ENCODE data around the gene SEC31A.
"Not testable (repeated sequence)": the region's sequence is repeated elsewhere in the genome, so short reads cannot be mapped to it uniquely, and the experiment has no call there.

The SEC31A gene, protein sequence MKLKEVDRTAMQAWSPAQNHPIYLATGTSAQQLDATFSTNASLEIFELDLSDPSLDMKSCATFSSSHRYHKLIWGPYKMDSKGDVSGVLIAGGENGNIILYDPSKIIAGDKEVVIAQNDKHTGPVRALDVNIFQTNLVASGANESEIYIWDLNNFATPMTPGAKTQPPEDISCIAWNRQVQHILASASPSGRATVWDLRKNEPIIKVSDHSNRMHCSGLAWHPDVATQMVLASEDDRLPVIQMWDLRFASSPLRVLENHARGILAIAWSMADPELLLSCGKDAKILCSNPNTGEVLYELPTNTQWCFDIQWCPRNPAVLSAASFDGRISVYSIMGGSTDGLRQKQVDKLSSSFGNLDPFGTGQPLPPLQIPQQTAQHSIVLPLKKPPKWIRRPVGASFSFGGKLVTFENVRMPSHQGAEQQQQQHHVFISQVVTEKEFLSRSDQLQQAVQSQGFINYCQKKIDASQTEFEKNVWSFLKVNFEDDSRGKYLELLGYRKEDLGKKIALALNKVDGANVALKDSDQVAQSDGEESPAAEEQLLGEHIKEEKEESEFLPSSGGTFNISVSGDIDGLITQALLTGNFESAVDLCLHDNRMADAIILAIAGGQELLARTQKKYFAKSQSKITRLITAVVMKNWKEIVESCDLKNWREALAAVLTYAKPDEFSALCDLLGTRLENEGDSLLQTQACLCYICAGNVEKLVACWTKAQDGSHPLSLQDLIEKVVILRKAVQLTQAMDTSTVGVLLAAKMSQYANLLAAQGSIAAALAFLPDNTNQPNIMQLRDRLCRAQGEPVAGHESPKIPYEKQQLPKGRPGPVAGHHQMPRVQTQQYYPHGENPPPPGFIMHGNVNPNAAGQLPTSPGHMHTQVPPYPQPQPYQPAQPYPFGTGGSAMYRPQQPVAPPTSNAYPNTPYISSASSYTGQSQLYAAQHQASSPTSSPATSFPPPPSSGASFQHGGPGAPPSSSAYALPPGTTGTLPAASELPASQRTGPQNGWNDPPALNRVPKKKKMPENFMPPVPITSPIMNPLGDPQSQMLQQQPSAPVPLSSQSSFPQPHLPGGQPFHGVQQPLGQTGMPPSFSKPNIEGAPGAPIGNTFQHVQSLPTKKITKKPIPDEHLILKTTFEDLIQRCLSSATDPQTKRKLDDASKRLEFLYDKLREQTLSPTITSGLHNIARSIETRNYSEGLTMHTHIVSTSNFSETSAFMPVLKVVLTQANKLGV

DNA sequence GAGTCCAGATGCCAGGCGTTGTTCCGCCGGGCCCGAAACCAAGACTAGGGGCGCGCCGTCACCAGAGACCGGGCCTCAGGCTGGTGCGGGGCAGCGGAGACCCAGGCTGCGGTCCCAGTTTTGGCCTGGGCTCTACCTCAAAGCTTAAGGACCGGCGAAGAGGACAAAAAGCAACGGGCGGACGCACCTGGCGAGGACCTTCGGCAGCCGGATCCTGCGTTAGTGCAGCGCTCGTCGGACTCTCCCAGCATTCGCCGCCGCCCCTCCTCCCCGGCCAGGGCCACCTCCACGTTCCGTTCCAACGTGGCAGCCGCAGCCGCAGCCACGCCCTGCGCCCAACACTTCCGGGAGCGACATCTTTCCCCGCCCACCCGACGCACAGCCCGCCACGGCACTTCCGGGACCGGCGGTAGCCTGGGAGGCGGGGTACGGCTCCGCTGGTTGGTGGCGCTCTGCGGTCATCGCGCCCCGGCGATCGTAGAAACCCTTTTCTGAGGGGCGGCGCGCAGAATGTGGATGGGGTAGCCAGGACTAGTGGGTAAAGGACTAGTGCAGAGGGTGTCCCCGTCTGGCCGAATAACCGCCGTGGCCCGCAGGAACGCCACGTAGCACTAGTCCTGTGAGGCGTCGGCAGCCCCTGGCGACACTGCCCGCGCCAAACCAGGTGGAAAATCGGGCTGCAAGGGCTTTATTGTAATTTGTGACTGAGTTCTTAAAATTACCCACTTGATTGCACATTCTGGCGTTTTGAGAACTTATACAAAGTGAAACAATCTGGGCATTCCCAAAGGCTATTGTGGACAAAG lies at the start of gene SEC31A:
Gene SEC31A, minus strand, starts transcription at position 253 of the 806 bp plus-strand sequence. CDS start 9,217 bp downstream, outside the sequence.
- DNase-seq: peak; percentile 95

DNA sequence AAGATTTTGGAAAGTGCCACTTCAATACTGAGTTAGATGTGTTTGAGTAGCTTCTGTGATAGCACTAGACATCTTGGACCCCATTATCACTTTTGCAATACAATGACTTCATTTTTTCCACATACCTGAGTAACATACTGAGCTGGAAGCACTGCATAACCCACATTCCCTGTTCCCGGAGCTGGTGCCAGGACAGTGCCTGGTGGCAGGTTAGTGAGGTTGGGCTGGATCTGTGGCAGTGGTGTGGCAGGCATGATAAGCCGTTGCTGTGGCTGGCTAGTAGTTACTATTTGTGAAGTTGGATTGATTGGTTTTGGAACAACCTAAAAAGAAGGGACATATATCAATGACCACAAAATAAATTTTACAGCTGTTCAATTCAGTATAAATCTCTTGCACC lies 48.5 kb upstream of the SEC31A start:
- no peak for DNase-seq

DNA sequence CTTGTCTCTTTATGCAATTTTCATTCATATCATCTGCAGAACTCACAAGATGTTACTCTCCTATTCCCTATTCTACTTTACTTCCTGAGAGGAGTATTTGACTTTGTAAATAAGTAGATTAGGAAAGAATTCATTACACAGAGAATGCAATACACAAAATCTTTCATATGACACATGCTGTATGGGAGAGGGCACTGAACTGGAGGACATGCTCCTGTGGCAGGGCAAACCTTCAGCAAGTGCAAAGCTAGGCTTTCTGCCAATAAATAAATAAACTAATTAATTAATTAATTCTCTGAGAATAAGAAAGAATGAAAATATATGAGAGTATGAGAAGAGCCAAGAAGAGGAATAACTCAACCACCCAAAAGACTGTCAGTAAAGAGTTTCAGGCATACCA lies 43.5 kb upstream of the SEC31A start:
- no peak for DNase-seq

DNA sequence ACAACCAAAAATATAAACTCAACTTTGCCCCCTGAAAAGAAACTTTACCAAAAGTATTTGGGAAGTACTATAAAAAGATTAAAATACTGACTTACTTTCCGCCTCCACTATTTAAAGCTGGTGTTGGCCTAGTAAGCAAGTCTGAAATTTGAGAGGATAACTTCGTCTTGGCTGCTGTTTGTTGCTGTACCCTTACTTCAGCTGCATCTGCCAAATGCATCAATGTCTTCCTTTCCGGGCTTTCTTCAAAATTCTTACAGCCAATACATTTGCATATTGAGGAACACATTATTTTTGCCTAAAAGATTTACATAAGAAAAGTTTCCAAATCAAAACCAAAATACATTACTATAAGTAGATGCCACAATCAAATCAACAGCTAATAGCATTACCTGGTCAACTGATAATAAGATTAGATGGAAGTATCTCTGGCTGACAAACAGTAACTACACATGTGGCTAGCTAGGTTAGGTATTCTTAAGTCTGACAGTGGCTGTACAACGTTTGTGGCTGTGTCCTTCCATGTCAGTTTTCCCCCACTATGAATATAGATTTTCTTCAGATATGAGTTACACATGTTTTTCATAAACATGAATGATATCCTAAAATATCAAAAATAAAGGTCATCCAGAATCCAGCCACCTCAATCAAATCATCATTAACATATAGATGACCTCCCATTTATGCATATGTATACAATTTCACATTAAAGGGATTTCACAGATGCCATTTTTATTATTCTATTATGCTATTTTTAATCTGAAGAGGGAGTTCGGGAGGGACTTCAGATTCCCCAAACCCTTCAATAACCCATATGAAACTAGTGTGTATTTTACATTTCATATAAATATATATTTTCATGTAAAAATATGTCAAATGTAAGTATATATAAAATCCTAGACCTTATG lies 40.1 kb upstream of the SEC31A start:
- DNase-seq: no peak

DNA sequence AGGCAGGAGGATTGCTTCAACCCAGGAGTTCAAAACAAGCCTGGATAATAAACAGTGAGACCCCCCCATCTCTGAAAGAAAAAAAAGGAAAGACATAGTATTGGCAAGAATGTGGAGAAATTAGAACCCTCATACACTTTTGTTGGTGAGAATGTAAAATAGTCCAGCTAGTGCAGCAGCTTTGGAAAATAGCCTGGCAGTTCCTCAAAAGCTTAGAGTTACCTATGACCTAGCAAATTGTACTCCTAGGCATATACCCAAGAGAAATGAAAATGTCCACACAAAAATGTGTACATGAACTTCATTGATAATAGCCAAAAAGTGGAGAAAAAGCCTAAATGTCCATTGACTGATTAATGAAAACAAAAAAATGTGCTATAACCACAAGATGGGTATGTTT lies 30.8 kb upstream of the SEC31A start:
- no peak for DNase-seq

DNA sequence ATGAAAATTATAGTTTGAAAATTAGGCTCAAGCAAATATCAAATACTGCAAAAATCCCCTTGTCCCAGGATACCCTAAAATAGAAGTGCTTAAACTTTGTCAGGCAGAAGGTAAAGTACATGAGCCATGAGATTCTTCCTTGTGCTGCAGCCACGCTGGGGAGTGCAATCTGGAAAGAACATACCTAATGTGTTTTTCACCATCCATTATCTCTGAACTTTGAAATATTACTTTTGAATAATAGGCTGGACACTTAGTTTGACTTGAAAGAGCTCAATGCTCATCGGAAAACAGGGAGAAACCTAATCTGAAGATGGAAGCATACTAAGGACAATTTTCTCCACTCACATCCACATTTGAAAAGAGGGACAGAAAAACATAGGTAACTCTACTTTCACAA lies 28.4 kb upstream of the SEC31A start:
- no peak for DNase-seq

DNA sequence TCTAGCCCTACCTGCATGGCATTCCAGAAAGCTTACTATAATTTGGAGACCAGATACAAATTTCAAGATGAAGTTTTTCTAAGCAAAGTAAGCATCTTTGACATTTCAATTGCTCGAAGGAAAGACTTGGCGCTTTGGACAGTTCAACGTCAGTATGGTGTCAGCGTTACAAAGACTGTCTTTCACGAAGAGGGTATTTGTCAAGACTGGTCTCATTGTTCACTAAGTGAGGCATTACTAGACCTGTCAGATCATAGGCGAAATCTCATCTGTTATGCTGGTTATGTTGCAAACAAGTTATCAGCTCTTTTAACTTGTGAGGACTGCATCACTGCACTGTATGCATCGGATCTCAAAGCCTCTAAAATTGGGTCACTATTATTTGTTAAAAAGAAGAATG lies 27.1 kb upstream of the SEC31A start:
- DNase-seq: no peak

DNA sequence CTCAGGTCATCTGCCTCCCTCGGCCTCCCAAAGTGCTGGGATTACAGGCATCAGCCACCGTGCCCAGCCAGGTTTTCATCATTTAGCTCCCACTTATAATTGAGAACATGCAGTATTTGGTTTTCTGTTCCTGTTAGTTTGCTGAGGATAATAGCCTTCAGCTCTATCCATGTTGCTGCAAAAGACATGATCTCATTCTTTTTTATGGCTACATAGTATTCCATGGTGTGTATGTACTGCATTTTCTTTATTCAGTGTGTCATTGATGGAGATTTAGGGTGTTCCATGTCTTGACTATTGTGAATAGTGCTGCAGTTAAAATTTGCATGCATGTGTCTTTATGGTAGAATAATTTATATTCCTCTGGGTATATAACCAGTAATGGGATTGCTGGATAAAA lies 23.0 kb upstream of the SEC31A start:
- not testable (repeated sequence) for DNase-seq

DNA sequence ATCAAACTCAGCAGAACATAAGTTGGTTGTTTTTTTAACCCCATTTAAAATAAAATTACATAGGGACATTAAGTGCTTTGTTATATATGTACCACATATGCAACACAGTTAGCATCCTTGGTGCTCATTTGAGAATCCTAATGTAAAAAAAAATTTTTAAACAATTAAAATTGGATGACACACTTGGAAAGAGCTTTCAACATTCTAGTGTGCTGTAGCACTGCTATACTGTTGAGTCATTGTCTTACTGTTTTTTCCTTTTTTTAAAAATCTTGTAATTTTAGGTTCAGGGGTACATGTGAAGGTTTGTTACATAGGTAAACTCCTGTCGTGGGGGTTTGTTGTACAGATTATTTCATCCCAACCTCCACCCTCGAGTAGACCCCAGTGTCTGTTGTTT lies 22.4 kb upstream of the SEC31A start:
- no peak for DNase-seq

DNA sequence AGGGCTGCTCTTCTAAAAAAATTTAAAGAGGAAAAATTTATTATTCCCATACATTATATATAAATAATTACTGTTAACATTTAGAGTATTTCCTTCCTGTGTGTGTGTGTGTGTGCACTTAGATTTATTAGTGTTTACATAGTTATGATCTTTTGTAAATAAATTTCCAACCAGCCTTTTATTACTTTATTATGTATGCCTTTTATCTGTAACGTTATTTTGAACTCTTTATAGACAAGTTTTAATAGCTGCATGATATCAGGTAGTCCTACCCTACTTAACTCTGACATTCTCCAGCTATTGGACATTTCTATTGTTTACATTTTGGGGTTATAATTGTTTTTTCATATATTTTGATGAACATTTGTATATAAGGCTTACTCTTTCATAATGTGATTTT lies 18.4 kb upstream of the SEC31A start:
- DNase-seq: no peak

DNA sequence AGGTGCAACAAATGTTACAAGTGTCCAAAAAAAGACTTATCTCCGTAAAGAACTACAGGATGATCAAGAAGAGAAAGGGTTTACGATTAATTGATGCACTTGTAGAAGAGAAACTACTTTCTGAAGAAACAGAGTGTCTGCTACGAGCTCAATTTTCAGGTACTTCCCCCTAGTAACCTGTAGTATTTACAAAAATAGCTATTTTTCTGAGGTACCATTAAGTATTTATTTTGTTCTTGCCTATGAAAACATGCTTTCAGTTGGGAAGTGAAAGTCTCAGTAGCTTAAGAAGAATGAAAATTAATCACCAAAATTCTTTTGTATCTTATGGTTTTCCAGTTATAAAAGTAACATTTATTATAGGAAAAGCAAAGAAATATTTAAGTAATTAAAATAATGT lies 15.5 kb upstream of the SEC31A start:
- DNase-seq: no peak

DNA sequence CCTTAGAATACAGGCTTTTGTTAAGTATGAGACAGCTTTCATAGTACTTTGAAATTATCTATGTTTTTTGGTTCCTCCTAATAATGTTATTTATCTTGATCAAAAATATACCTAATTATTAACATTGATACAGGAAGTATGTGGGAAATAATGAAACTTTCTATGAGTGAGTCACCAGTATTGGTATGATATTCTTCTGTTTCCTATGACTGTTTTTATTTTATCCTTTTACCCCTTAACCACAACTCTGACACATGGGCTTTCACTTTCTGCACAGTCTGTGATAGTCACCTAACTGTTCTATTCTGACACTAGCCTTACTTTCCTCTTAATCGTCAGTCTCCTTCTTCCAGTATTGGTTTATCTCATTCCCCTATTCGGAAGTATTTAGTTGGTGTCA lies 14.3 kb upstream of the SEC31A start:
- DNase-seq: peak; percentile 69

DNA sequence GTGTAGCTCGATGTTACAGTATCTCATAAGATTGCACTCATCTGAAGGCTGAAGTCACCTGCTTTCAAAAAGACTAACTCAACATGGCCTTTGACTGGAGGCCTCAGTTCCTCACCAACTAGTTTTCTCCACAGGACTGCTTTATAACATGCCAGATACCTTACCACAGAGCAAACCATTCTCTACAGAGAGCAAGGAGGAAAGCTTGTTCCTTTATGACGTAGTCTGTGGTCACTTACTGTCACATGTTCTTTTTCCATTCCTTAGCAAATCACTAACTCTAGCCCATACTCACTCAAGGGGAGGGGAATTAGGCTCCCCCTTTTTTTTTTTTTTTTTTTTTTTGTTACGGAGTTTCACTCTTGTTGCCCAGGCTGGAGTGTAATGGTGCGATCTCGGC lies 12.8 kb upstream of the SEC31A start:
- no peak for DNase-seq

DNA sequence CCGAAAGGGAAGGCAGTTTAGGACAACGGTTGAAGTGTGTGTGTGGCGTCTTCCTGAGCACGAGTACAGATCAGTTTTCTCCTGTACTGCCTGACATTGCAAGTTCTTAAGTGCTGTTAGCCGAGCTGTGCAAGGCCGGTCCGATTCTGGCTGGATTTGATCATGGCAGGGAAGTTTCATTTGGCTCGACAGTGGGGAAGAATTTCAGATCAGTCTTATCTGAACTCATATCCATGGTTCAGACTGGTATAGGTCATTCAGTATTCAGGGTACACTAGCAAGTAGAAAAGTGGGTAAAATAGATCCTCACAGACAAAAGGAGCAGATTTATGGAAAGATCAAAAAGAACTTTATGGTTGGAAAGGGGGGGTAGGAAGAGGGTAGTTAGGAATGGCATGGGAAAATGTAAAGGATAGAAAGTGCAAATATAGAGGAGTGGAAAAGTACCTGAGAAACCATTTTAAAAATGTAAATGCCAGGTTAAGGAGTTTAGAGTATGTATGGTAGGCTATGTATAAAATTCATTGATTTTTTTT lies 10.3 kb upstream of the SEC31A start:
- no peak for DNase-seq

DNA sequence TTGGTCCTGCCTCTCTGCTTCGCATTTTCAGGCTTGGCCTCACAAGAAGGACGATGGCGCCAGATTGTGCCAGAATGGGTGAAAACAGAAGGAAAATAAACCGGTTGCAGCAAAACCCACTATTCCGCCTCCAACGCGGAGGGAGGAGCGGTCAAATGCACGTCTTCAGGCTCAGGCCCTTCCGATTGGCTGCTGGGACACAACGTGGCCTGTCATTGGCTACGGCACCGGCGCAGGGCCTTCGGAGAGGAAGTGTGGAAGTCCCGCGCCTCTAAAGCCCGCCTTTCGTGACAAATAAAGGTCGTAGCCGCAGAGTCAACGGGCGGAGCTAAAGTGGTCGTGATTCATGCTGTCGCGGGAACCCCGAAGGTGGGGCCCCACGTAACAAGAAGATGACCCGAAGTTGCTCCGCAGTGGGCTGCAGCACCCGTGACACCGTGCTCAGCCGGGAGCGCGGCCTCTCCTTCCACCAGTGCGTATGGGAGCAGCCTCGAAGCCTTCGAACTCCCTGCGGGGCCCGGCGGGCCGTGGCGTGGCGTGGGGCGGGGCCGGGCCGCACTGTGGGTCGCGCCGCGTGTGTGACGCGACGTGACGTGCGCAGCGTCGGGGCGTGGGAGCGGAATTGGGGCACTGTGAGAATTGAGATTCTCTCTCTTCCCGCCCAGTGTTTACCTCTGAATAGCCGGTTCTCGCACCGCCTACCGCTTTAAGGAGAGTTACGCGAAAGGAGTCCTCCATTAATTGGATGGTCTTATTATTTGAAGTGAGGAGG lies 9.6 kb upstream of the SEC31A start, which contains the start of gene THAP9:
Gene THAP9, plus strand, starts transcription at position 325 of the 772 bp plus-strand sequence. Its CDS starts 68 bp downstream, at position 393.
- peak; percentile 100 for DNase-seq

DNA sequence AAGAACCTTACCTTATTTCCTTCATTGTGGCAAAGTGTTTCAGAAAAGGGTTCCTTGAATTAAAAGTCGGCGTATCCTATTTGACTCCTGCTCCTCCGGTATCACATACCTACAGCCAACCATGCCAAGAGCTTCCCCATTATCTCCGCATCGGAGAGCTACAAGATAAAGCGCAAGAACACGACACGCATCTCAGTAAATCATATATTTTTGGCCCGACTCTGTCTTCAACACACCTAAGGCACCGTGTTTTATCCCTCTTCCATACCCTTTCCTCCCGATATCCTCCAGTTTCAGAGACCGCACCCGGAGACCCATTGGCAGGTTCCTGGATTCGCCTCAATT lies 9.1 kb upstream of the SEC31A start:
- DNase-seq: no peak

DNA sequence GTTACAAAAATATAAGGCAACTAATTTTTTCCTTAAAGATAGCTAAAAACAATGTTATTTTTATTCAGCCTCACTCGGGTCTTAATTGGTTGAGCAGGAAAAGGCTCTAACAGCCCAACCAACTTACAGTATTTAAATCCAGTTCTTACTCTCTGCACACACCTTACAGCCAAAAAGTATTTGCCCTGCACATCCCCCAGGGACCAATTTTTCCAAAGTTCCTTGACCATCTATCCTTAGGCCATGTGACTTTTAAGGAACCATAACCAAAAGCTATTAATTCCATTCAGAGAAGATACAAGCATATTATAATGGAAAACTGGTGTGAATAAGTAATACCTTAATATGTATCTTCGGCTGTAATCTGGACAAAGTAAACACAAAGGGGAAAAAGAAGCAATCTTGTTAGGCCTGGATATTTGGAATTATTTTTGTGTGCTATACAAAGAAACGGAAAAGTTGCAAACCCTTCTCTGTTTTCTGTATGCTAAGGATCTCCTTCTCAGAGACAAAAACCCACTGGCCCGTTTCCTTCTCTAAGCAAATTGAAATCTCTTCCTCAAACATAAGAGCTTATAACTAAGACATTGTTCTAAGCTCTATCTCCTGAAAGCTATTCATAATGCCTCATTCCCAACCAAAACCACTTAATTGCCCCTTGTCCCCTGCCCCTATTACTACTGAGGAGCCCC lies 8.6 kb upstream of the SEC31A start:
- peak; percentile 19 for DNase-seq

DNA sequence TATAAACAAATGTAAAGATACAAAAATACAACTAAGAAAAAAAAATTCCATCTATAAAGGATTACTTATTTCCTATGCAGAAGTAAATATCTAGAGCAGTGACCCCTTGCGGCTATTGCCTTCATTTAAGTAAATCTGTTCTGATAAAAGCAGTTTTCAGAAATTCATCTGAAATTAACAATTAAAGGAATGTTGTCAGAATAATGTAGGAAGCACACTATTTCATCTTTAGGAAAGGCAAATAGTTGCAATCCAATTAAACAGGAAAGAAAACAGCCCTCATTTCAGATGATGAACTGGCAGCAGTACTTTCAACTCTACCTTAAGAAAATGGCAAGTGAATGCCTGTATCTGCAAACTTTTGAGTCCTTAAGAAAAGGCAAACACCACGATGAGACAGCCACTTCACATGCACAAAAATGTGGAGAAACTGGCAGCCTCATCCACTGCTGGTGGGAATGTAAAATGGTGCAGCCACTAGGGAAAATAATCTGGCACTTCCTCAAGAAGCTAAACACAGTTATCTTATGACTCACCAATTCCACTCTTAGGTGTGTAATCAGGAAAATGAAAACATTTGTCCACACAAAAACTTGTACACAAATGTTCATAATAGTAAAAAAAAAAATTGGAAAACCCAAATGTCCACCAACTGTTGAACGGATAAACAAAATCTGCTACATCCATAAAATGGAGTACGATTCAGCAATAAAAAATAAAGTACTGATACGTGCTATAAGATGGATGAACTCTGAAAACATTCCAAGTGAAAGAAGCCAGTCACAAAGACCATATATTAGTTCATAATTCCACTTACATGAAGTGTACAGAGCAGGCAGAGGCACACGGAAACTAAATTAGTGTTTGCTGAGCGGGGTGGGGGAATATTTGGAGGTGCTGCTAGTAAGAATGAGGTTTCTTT lies 7.6 kb upstream of the SEC31A start:
- peak; percentile 85 for DNase-seq
